ENCODE data around the gene HDAC4. TPM values are rescaled to one million over a fixed set of nuclear protein-coding genes. Genes with fewer than 3 reads are reported as not detected.

Gene HDAC4
- total and polyA plus RNA-seq, 2 of the 8 experiments (the other 6 are each of a cell fraction or from before 2014, with no cell fraction given): 15.4 to 31.5 TPM

DNA sequence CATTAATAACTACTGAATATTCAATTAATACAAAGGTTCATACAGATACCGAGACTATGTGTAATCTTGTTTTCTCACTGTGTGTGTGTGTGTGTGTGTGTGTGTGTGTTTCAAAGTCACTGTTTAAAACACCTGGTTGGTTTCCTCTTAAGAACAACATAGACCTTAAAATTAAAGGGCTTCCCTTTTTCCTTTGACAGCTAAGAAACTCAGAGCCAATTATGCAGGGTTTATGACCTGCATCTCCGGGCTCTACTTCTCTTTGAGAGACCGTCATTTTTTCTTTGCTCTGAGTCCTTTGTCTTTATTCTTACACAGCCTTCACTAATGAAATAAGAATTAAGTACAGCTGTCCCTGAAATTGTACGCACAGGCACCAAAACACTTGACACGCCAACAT, 145.6 kb downstream of the HDAC4 start:
- DNase-seq (ENCODE audit: low read depth in 1 of 2, low spot score in 2 of 2) (no peak), FAIRE-seq (no peak)
- H3K79me2 ChIP-seq (ENCODE audit: control insufficient read depth in 1 of 2, insufficient read depth in 2 of 2, low read length in 2 of 2): peaks cover 0 to 92% of the 10 kb centered on the region in 2 experiments; a peak in 2 of 4 replicates
- H3K4me3 ChIP-seq (ENCODE audit: extremely low read depth in 1 of 4, insufficient read depth in 2 of 4, low read depth in 3 of 4, low read length in 4 of 4): no peak overlapping the region
- no peak overlapping the region for H2AFZ ChIP-seq (ENCODE audit: low read length)
- H3K4me2 ChIP-seq (ENCODE audit: insufficient read depth in 1 of 2, low read depth in 2 of 2, low read length in 2 of 2): no peak overlapping the region
- H3K27ac ChIP-seq (ENCODE audit: low read depth, low read length): no peak overlapping the region
- no peak overlapping the region for H3K14ac ChIP-seq (ENCODE audit: insufficient read length)
- H2BK15ac ChIP-seq (ENCODE audit: low read length): no peak overlapping the region
- no peak overlapping the region for H2BK5ac ChIP-seq (ENCODE audit: low read depth, low read length)
- no peak overlapping the region for H4K8ac ChIP-seq (ENCODE audit: extremely low read depth, insufficient read depth, low read length)
- no peak overlapping the region for H3K9ac ChIP-seq (replicated peaks in 1 of 4; ENCODE audit: extremely low read depth in 1 of 4, low read depth in 3 of 4, low read length in 3 of 4)
- H2BK120ac ChIP-seq (replicated peaks; ENCODE audit: low read depth, low read length): no peak overlapping the region
- 88% methylated on average over 5 of the region's 5 CpGs; no CpG with 5 or more reads in 1 of the 2 experiments for WGBS, 2 experiments (ENCODE audit: extremely low coverage in 1 of 2, insufficient coverage in 1 of 2, insufficient read length in 1 of 2, insufficient replicate concordance in 2 of 2, low coverage in 1 of 2, low lambda C conversion rate in 2 of 2, missing lambda C conversion rate in 1 of 2)
- no peak overlapping the region for H3K18ac ChIP-seq (ENCODE audit: extremely low read depth, low read length)
- no peaks in the 10 kb centered on the region; a peak in 2 of 7 replicates for H3K27me3 ChIP-seq (replicated peaks in 1 of 4; ENCODE audit: control insufficient read depth in 3 of 4, extremely low read depth in 1 of 4, insufficient read depth in 3 of 4, low read length in 3 of 4)
- no peak overlapping the region for H2BK20ac ChIP-seq (ENCODE audit: low read length)
- H4K20me1 ChIP-seq (replicated peaks in 1 of 2; ENCODE audit: control insufficient read depth in 1 of 2, insufficient read depth in 2 of 2, low read length in 2 of 2): peaks cover 9 to 15% of the 10 kb centered on the region in 2 experiments
- no peak overlapping the region for H2AK5ac ChIP-seq (ENCODE audit: low read depth, low read length)
- no peaks in the 10 kb centered on the region for H3K36me3 ChIP-seq (ENCODE audit: control insufficient read depth in 2 of 4, insufficient read depth in 4 of 4, low read length in 3 of 4)
- no peaks in the 10 kb centered on the region for H3K23me2 ChIP-seq (ENCODE audit: low read depth, low read length)
- no peak overlapping the region for H4K5ac ChIP-seq (ENCODE audit: insufficient read length, low read depth, low read length)
- POLR2A ChIA-PET (ENCODE audit: partially characterized antibody): no interaction called here
- H3K4me1 ChIP-seq (replicated peaks in 1 of 4; ENCODE audit: control insufficient read depth in 3 of 4, insufficient read depth in 4 of 4, low read length in 3 of 4): peaks cover 0 to 2% (median 0%) of the 10 kb centered on the region in 4 experiments; a peak in 4 of 7 replicates
- no peak overlapping the region for H4K91ac ChIP-seq (replicated peaks; ENCODE audit: insufficient read length, low read length)
- H2BK12ac ChIP-seq (ENCODE audit: low read depth, low read length): no peak overlapping the region
- 0 out of 4 replicates have a peak, but pooled peaks cover 0 to 7% of the 10 kb centered on the region in 2 experiments for H3K9me3 ChIP-seq (ENCODE audit: insufficient read depth in 2 of 2, low read depth in 1 of 2, low read length in 1 of 2)
- H3K4ac ChIP-seq (replicated peaks; ENCODE audit: insufficient read length, low read depth, low read length): no peak overlapping the region
- CTCF ChIA-PET (ENCODE audit: partially characterized antibody): interaction anchor here (1.1 kb wide), 1 partner anchor 49 kb away, joined by 3 read pairs; no protein-coding TSS in a partner anchor
- H3K79me1 ChIP-seq (ENCODE audit: low read depth, low read length): peaks cover 9% of the 10 kb centered on the region
- H3K23ac ChIP-seq (ENCODE audit: insufficient read length): no peak overlapping the region
- H3K56ac ChIP-seq (replicated peaks; ENCODE audit: insufficient read length, low read depth, low read length): no peak overlapping the region
- TF ChIP-seq CBX8 (IDR thresholded peaks at IDR 0.05; ENCODE audit: borderline replicate concordance, low read depth, low read length): no peak
- no peak for TF ChIP-seq EZH2 (IDR thresholded peaks at IDR 0.05; ENCODE audit: low read depth, low read length, severe bottlenecking)
- no peak for TF ChIP-seq NANOG (IDR thresholded peaks at IDR 0.05; ENCODE audit: insufficient read depth, low read depth, low read length, poor library complexity, severe bottlenecking)
- TF ChIP-seq KDM4A (IDR thresholded peaks at IDR 0.05; ENCODE audit: low read depth, low read length, severe bottlenecking): no peak
- TF ChIP-seq KDM1A (IDR thresholded peaks at IDR 0.05; ENCODE audit: borderline replicate concordance, low read length): no peak
- no peak for TF ChIP-seq TBP (IDR thresholded peaks at IDR 0.05; ENCODE audit: low read depth, low read length)
- TF ChIP-seq HDAC6 (IDR thresholded peaks at IDR 0.05; ENCODE audit: low read depth, low read length): no peak
- no peak for TF ChIP-seq BRCA1 (IDR thresholded peaks at IDR 0.05; ENCODE audit: low read depth, low read length)
- no peak for TF ChIP-seq EP300 (IDR thresholded peaks at IDR 0.05; ENCODE audit: borderline replicate concordance in 1 of 2, low read depth in 2 of 2, low read length in 2 of 2)
- TF ChIP-seq CTCF (IDR thresholded peaks at IDR 0.05; ENCODE audit: control extremely low read depth in 1 of 3, insufficient read depth in 1 of 3, low read depth in 1 of 3, low read length in 3 of 3): no peak
- no peak for TF ChIP-seq SP2 (IDR thresholded peaks at IDR 0.05; ENCODE audit: low read length)

Data from H1 (cell line).